ENCODE measurements around the gene MITF.

Gene MITF

GRCh38 chr3:69848113-69848512 lies 108.8 kb downstream of the MITF start:
- H2BK5ac ChIP-seq (ENCODE audit: low read depth, low read length, poor library complexity, severe bottlenecking) = no peak overlapping the region
- H3K9me3 ChIP-seq (ENCODE audit: control insufficient read depth, low read length) = no peaks in the 10 kb centered on the region
- H2BK15ac ChIP-seq (ENCODE audit: low read depth, poor library complexity, severe bottlenecking) = no peak overlapping the region
- peaks cover 6% of the 10 kb centered on the region for H3K4me1 ChIP-seq (ENCODE audit: control insufficient read depth, insufficient read depth, low read depth, low read length)
- no peak overlapping the region for H3K27ac ChIP-seq (ENCODE audit: low read length, poor library complexity, severe bottlenecking)
- H3K4me2 ChIP-seq (ENCODE audit: low read length, poor library complexity, severe bottlenecking) = no peak overlapping the region
- H2AK5ac ChIP-seq (ENCODE audit: low read length, severe bottlenecking) = no peak overlapping the region
- no peak overlapping the region for H4K91ac ChIP-seq (ENCODE audit: low read length)
- no peak overlapping the region for H3K4me3 ChIP-seq (ENCODE audit: insufficient read depth in 1 of 2, low read depth in 1 of 2, low read length in 2 of 2)
- H2BK12ac ChIP-seq (ENCODE audit: low read length in 2 of 2) = no peak overlapping the region
- no peaks in the 10 kb centered on the region for H3K27me3 ChIP-seq (ENCODE audit: control insufficient read depth in 1 of 2, insufficient read depth in 1 of 2, low read length in 2 of 2)
- peaks cover 20% of the 10 kb centered on the region for H3K79me1 ChIP-seq (replicated peaks; ENCODE audit: low read length, poor library complexity, severe bottlenecking)
- no peak for DNase-seq
- H3K4ac ChIP-seq (ENCODE audit: low read depth in 1 of 2, low read length in 2 of 2) = no peak overlapping the region
- H4K8ac ChIP-seq (ENCODE audit: low read length) = no peak overlapping the region
- 74% methylated on average over 2 of the region's 3 CpGs for WGBS
- H3K9ac ChIP-seq (ENCODE audit: low read length) = no peak overlapping the region
- no peak overlapping the region for H3K23ac ChIP-seq (ENCODE audit: low read length in 2 of 2)
- no peak overlapping the region for H2BK120ac ChIP-seq (ENCODE audit: low read depth, low read length)
- no peaks in the 10 kb centered on the region for H3K36me3 ChIP-seq (ENCODE audit: control insufficient read depth in 1 of 2, insufficient read depth in 2 of 2, low read depth in 1 of 2, low read length in 2 of 2)
- no peak overlapping the region for H3K14ac ChIP-seq (ENCODE audit: low read length in 2 of 2)
- H3K18ac ChIP-seq (ENCODE audit: low read depth in 1 of 2, low read length in 2 of 2) = no peak overlapping the region
- H2AFZ ChIP-seq (ENCODE audit: low read depth, low read length) = no peak overlapping the region

DNA sequence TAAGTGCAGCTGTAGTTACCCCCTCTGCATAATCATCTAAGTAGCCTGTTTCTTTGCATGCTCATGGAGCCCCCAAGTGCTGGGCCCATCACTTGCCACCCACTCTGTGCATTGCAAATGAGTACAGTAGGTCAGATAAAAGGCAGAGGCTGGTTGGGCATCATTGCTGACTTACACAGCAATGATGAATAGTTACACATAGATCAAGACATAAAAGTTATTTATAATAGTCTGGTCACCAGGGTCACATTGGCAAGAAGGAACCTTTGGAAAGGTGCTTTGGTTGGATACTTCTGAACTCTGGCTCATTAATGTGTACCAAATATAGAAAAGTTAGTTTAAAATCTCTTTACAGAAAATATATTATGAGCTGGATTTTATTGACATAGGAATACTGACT lies 111.6 kb downstream of the MITF start:
- Histone ChIP-seq H3K79me1 (replicated peaks; ENCODE audit: low read length, poor library complexity, severe bottlenecking) (peaks cover 18% of the 10 kb centered on the region), H3K4me1 (ENCODE audit: control insufficient read depth, insufficient read depth, low read depth, low read length) (peaks cover 6% of the 10 kb centered on the region), H3K18ac (ENCODE audit: low read depth in 1 of 2, low read length in 2 of 2) (no peak overlapping the region), H3K4me2 (ENCODE audit: low read length, poor library complexity, severe bottlenecking) (no peak overlapping the region), H3K9ac (ENCODE audit: low read length) (no peak overlapping the region), H3K36me3 (ENCODE audit: control insufficient read depth in 1 of 2, insufficient read depth in 2 of 2, low read depth in 1 of 2, low read length in 2 of 2) (no peaks in the 10 kb centered on the region), H2BK15ac (ENCODE audit: low read depth, poor library complexity, severe bottlenecking) (no peak overlapping the region), H3K23ac (ENCODE audit: low read length in 2 of 2) (no peak overlapping the region), H2BK5ac (ENCODE audit: low read depth, low read length, poor library complexity, severe bottlenecking) (no peak overlapping the region), H2BK120ac (ENCODE audit: low read depth, low read length) (no peak overlapping the region), H3K14ac (ENCODE audit: low read length in 2 of 2) (no peak overlapping the region), H2AFZ (ENCODE audit: low read depth, low read length) (no peak overlapping the region), H3K9me3 (ENCODE audit: control insufficient read depth, low read length) (no peaks in the 10 kb centered on the region), H2BK12ac (ENCODE audit: low read length in 2 of 2) (no peak overlapping the region), H3K4ac (ENCODE audit: low read depth in 1 of 2, low read length in 2 of 2) (no peak overlapping the region), H2AK5ac (ENCODE audit: low read length, severe bottlenecking) (no peak overlapping the region), H3K27ac (ENCODE audit: low read length, poor library complexity, severe bottlenecking) (no peak overlapping the region), H4K91ac (ENCODE audit: low read length) (no peak overlapping the region), H4K8ac (ENCODE audit: low read length) (no peak overlapping the region), H3K4me3 (ENCODE audit: insufficient read depth in 1 of 2, low read depth in 1 of 2, low read length in 2 of 2) (no peak overlapping the region), H3K27me3 (ENCODE audit: control insufficient read depth in 1 of 2, insufficient read depth in 1 of 2, low read length in 2 of 2) (no peaks in the 10 kb centered on the region)
- no peak for DNase-seq

DNA sequence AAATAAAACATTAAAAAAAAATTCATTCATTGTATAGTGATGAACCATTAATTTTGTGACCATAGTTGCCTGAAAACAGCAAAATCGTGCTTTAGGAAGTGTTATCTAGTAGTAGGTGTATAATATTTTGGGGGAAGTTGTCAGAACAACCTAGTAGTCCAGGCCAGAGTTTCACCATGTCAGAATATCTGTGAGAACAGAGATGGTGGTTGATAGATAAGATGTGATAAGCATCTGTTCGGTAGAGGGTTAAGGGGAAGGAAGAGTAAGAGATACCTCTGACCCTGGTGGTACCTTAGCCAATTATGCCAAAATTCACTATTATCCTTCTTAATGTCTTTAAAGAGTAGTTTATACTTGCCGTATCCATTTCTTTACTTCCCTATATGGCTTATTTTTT lies 113.8 kb downstream of the MITF start:
- H3K27me3 ChIP-seq (ENCODE audit: control insufficient read depth in 1 of 2, insufficient read depth in 1 of 2, low read length in 2 of 2) = no peaks in the 10 kb centered on the region
- no peak overlapping the region for H2AFZ ChIP-seq (ENCODE audit: low read depth, low read length)
- 83% methylated on average over 1 of the region's 3 CpGs for WGBS
- no peaks in the 10 kb centered on the region for H3K9me3 ChIP-seq (ENCODE audit: control insufficient read depth, low read length)
- no peak overlapping the region for H2BK12ac ChIP-seq (ENCODE audit: low read length in 2 of 2)
- H3K23ac ChIP-seq (ENCODE audit: low read length in 2 of 2) = no peak overlapping the region
- H3K4me1 ChIP-seq (ENCODE audit: control insufficient read depth, insufficient read depth, low read depth, low read length) = peaks cover 6% of the 10 kb centered on the region
- H3K79me1 ChIP-seq (replicated peaks; ENCODE audit: low read length, poor library complexity, severe bottlenecking) = peaks cover 9% of the 10 kb centered on the region
- no peak overlapping the region for H3K4me3 ChIP-seq (ENCODE audit: insufficient read depth in 1 of 2, low read depth in 1 of 2, low read length in 2 of 2)
- no peak overlapping the region for H2BK120ac ChIP-seq (ENCODE audit: low read depth, low read length)
- no peak overlapping the region for H4K8ac ChIP-seq (ENCODE audit: low read length)
- H3K18ac ChIP-seq (ENCODE audit: low read depth in 1 of 2, low read length in 2 of 2) = no peak overlapping the region
- H2BK15ac ChIP-seq (ENCODE audit: low read depth, poor library complexity, severe bottlenecking) = no peak overlapping the region
- no peak overlapping the region for H3K14ac ChIP-seq (ENCODE audit: low read length in 2 of 2)
- H3K9ac ChIP-seq (ENCODE audit: low read length) = no peak overlapping the region
- no peak overlapping the region for H3K27ac ChIP-seq (ENCODE audit: low read length, poor library complexity, severe bottlenecking)
- H2AK5ac ChIP-seq (ENCODE audit: low read length, severe bottlenecking) = no peak overlapping the region
- no peak overlapping the region for H3K4me2 ChIP-seq (ENCODE audit: low read length, poor library complexity, severe bottlenecking)
- H2BK5ac ChIP-seq (ENCODE audit: low read depth, low read length, poor library complexity, severe bottlenecking) = no peak overlapping the region
- no peak overlapping the region for H4K91ac ChIP-seq (ENCODE audit: low read length)
- H3K36me3 ChIP-seq (ENCODE audit: control insufficient read depth in 1 of 2, insufficient read depth in 2 of 2, low read depth in 1 of 2, low read length in 2 of 2) = no peaks in the 10 kb centered on the region
- no peak for DNase-seq
- no peak overlapping the region for H3K4ac ChIP-seq (ENCODE audit: low read depth in 1 of 2, low read length in 2 of 2)

DNA sequence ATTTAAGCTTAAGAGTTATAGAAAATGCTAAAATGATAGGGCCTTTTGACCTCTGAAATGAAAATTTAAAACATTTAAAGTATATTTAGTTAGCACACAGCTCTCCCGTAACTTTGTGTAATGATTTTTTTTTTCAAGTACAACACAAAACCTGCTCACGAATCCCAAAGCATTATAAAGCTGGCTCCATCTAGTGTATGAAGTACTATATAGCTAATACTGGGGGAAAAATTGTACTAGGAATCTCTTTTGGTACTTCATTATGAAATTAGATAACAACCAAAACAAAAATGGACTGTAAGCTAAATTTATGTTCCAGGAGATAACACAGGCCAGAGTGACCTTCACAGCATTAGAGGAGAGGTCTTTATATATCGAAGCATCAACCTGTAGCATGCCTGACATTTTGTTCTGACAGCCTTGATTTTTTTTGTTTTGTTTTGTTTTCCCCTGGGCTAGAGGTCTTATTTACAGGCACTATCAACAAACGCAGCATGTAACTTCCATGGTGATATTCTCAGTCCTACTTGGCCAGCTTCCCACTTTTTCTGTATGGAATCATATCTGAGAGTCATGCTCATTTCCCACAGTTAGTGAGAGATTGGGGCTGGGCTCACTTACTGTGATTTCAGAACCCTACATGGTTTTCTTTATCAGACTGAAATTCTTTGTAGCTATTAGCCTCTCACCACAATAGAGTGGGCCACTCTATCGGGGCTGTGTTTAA lies 116.3 kb downstream of the MITF start:
- Histone ChIP-seq H3K79me1 (replicated peaks; ENCODE audit: low read length, poor library complexity, severe bottlenecking) (peaks cover 15% of the 10 kb centered on the region), H3K36me3 (ENCODE audit: control insufficient read depth in 1 of 2, insufficient read depth in 2 of 2, low read depth in 1 of 2, low read length in 2 of 2) (no peaks in the 10 kb centered on the region), H3K14ac (ENCODE audit: low read length in 2 of 2) (no peak overlapping the region), H4K91ac (ENCODE audit: low read length) (no peak overlapping the region), H3K18ac (ENCODE audit: low read depth in 1 of 2, low read length in 2 of 2) (no peak overlapping the region), H3K4me3 (ENCODE audit: insufficient read depth in 1 of 2, low read depth in 1 of 2, low read length in 2 of 2) (no peak overlapping the region), H3K4me1 (ENCODE audit: control insufficient read depth, insufficient read depth, low read depth, low read length) (peaks cover 3% of the 10 kb centered on the region), H2AFZ (ENCODE audit: low read depth, low read length) (no peak overlapping the region), H3K9me3 (ENCODE audit: control insufficient read depth, low read length) (no peaks in the 10 kb centered on the region), H4K8ac (ENCODE audit: low read length) (no peak overlapping the region), H2AK5ac (ENCODE audit: low read length, severe bottlenecking) (peak overlapping the region; percentile 53), H3K23ac (ENCODE audit: low read length in 2 of 2) (no peak overlapping the region), H3K4me2 (ENCODE audit: low read length, poor library complexity, severe bottlenecking) (no peak overlapping the region), H3K27ac (ENCODE audit: low read length, poor library complexity, severe bottlenecking) (peak overlapping the region; percentile 64), H3K9ac (ENCODE audit: low read length) (peak overlapping the region; percentile 54), H2BK5ac (ENCODE audit: low read depth, low read length, poor library complexity, severe bottlenecking) (no peak overlapping the region), H3K4ac (ENCODE audit: low read depth in 1 of 2, low read length in 2 of 2) (no peak overlapping the region), H2BK120ac (ENCODE audit: low read depth, low read length) (no peak overlapping the region), H2BK12ac (ENCODE audit: low read length in 2 of 2) (no peak overlapping the region), H3K27me3 (ENCODE audit: control insufficient read depth in 1 of 2, insufficient read depth in 1 of 2, low read length in 2 of 2) (no peaks in the 10 kb centered on the region), H2BK15ac (ENCODE audit: low read depth, poor library complexity, severe bottlenecking) (no peak overlapping the region)
- DNase-seq = peak; percentile 63
- 74% methylated on average over 5 of the region's 5 CpGs for WGBS
